H9 (cell line): ENCODE results near the gene MYO5B. TPM values are rescaled to one million over a fixed set of nuclear protein-coding genes. Genes with fewer than 3 reads are reported as not detected.

Experiments used
- DNase-seq: peaks from one replicate; pipeline ENCODE4 v3.0.0-alpha.2; 2017
- H2AFZ ChIP-seq: one replicate; pipeline ENCODE4 v1.6.1; 2013; ENCODE audit warnings: mild to moderate bottlenecking, low read length, control low read depth, moderate library complexity
- H2AK5ac ChIP-seq: 2 replicates; pipeline ENCODE4 v1.6.1; 2013; ENCODE audit warnings: low read length, control low read depth, mixed read lengths; ENCODE audit not compliant: insufficient read length
- H2BK120ac ChIP-seq: one replicate; pipeline ENCODE4 v1.6.1; 2013; ENCODE audit warnings: low read depth, mild to moderate bottlenecking, low read length, control low read depth, inconsistent platforms; ENCODE audit not compliant: poor library complexity, severe bottlenecking
- H2BK12ac ChIP-seq: 2 replicates; pipeline ENCODE4 v1.6.1; 2013; ENCODE audit warnings: low read length, control low read depth, mixed read lengths, low read depth; ENCODE audit not compliant: insufficient read length
- H2BK15ac ChIP-seq: 2 replicates; pipeline ENCODE4 v1.6.1; 2013; ENCODE audit warnings: low read depth, low read length, control low read depth
- H2BK20ac ChIP-seq: one replicate; pipeline ENCODE4 v1.6.1; 2013; ENCODE audit warnings: low read depth, mild to moderate bottlenecking, low read length, control low read depth, inconsistent platforms; ENCODE audit not compliant: poor library complexity, severe bottlenecking
- H2BK5ac ChIP-seq: 2 replicates; pipeline ENCODE4 v1.6.1; 2013; ENCODE audit warnings: low read length, control low read depth, mixed read lengths; ENCODE audit not compliant: insufficient read length
- H3K14ac ChIP-seq: 2 replicates; pipeline ENCODE4 v1.6.1; 2013; ENCODE audit warnings: low read length, control low read depth; ENCODE audit not compliant: insufficient read depth
- H3K18ac ChIP-seq: 2 replicates; pipeline ENCODE4 v1.6.1; 2013; ENCODE audit warnings: low read depth, mild to moderate bottlenecking, mixed read lengths, low read length, control low read depth; ENCODE audit not compliant: insufficient read length
- H3K23ac ChIP-seq: 2 replicates; pipeline ENCODE4 v1.6.1; 2013; ENCODE audit warnings: low read length, control low read depth, mixed read lengths, low read depth; ENCODE audit not compliant: insufficient read length
- H3K23me2 ChIP-seq: 2 replicates; pipeline ENCODE4 v1.6.1; 2013; ENCODE audit warnings: low read depth, mild to moderate bottlenecking, mixed read lengths, low read length, control low read depth; ENCODE audit not compliant: insufficient read length, poor library complexity, severe bottlenecking
- H3K27ac ChIP-seq: 2 replicates; pipeline ENCODE4 v1.5.1; 2013; ENCODE audit warnings: low read length, control low read depth, mixed read lengths, low read depth; ENCODE audit not compliant: insufficient read length
- H3K27me3 ChIP-seq: 2 replicates; pipeline ENCODE4 v1.6.1; 2013; ENCODE audit warnings: low read length, control low read depth, inconsistent platforms; ENCODE audit not compliant: insufficient read depth
- H3K4ac ChIP-seq: 2 replicates; pipeline ENCODE4 v1.6.1; 2013; ENCODE audit warnings: low read depth, mild to moderate bottlenecking, control low read depth, inconsistent platforms, low read length, moderate library complexity
- H3K4me1 ChIP-seq: 2 replicates; pipeline ENCODE4 v1.6.1; 2013; ENCODE audit warnings: low read length, control low read depth, inconsistent platforms; ENCODE audit not compliant: insufficient read depth
- H3K4me2 ChIP-seq: 2 replicates; pipeline ENCODE4 v1.6.1; 2013; ENCODE audit warnings: low read length, control low read depth, mixed read lengths; ENCODE audit not compliant: insufficient read length, insufficient read depth
- H3K56ac ChIP-seq: 2 replicates; pipeline ENCODE4 v1.6.1; 2013; ENCODE audit warnings: low read depth, mild to moderate bottlenecking, mixed read lengths, low read length, control low read depth; ENCODE audit not compliant: insufficient read length
- H3K79me1 ChIP-seq: 2 replicates; pipeline ENCODE4 v1.6.1; 2013; ENCODE audit warnings: low read depth, mild to moderate bottlenecking, moderate library complexity, low read length, control low read depth, inconsistent platforms; ENCODE audit not compliant: insufficient read depth, poor library complexity, severe bottlenecking
- H3K79me2 ChIP-seq: 2 replicates; pipeline ENCODE4 v1.6.1; 2013; ENCODE audit warnings: low read length, control low read depth, inconsistent platforms; ENCODE audit not compliant: insufficient read depth
- H3K9ac ChIP-seq: 2 replicates; pipeline ENCODE4 v1.6.1; 2013; ENCODE audit warnings: low read length, control low read depth, mixed read lengths; ENCODE audit not compliant: insufficient read length; ENCODE audit errors: extremely low read depth
- H3K9me3 ChIP-seq: one replicate; pipeline ENCODE4 v1.6.1; 2013; ENCODE audit warnings: low read depth, low read length, inconsistent platforms; ENCODE audit not compliant: control insufficient read depth
- H3T11ph ChIP-seq: one replicate; pipeline ENCODE4 v1.6.1; 2013; ENCODE audit warnings: mild to moderate bottlenecking, low read length, control low read depth, inconsistent platforms
- H4K20me1 ChIP-seq: one replicate; pipeline ENCODE4 v1.6.1; 2013; ENCODE audit not compliant: control insufficient read depth, insufficient read length, insufficient read depth
- H4K5ac ChIP-seq: 2 replicates; pipeline ENCODE4 v1.6.1; 2013; ENCODE audit warnings: low read depth, mild to moderate bottlenecking, mixed read lengths, low read length, control low read depth; ENCODE audit not compliant: insufficient read length
- H4K8ac ChIP-seq: replicated peaks from 2 replicates; pipeline ENCODE4 v1.6.1; 2013; ENCODE audit warnings: low read length, control low read depth, mixed read lengths, low read depth; ENCODE audit not compliant: insufficient read length
- H4K91ac ChIP-seq: 2 replicates; pipeline ENCODE4 v1.6.1; 2013; ENCODE audit warnings: low read depth, mild to moderate bottlenecking, moderate library complexity, mixed read lengths, low read length, control low read depth; ENCODE audit not compliant: insufficient read length
- H3K27ac Mint-ChIP-seq, 3 experiments: 2 replicates in 2 of 3; 3 replicates in 1 of 3; pipeline ENCODE4 v1.8.0; 2020 to 2021; ENCODE audit warnings: mixed read lengths in 3 of 3, mild to moderate bottlenecking in 1 of 3, moderate library complexity in 1 of 3
- H3K27me3 Mint-ChIP-seq: 2 replicates; pipeline ENCODE4 v1.8.0; 2021; ENCODE audit warnings: low read depth, mild to moderate bottlenecking, moderate library complexity, mixed read lengths
- H3K36me3 Mint-ChIP-seq, 3 experiments: 2 replicates in 2 of 3; 3 replicates in 1 of 3; pipeline ENCODE4 v1.8.0; 2020 to 2021; ENCODE audit warnings: low read depth in 3 of 3, mixed read lengths in 3 of 3; ENCODE audit not compliant: insufficient read depth in 1 of 3
- H3K4me1 Mint-ChIP-seq, 2 experiments: 2 replicates each; pipeline ENCODE4 v1.8.0; 2020; ENCODE audit warnings: mixed read lengths in 2 of 2
- H3K4me3 Mint-ChIP-seq, 2 experiments: 2 replicates in 1 of 2; 3 replicates in 1 of 2; pipeline ENCODE4 v1.8.0; 2020 to 2021; ENCODE audit warnings: mild to moderate bottlenecking in 2 of 2, mixed read lengths in 2 of 2, moderate library complexity in 1 of 2
- H3K9me3 Mint-ChIP-seq, 2 experiments: 2 replicates in 1 of 2; 3 replicates in 1 of 2; pipeline ENCODE4 v1.8.0; 2020; ENCODE audit warnings: mild to moderate bottlenecking in 2 of 2, mixed read lengths in 2 of 2, moderate library complexity in 1 of 2
- WGBS: extraction: QIAGEN DNeasy Blood & Tissue Kit; methylation state at CpG from one replicate; pipeline ENCODE4 v1.1.7; 2013; ENCODE audit warnings: missing lambda C conversion rate, low lambda C conversion rate, mixed read lengths; ENCODE audit not compliant: insufficient read length; ENCODE audit errors: extremely low coverage; 5-methylcytosine and 5-hydroxymethylcytosine counted together
- total RNA-seq: library from RNA; stranded (reverse); gene quantifications from 2 replicates; pipeline ENCODE4 v1.2.1, GENCODE V29; 2021
- TF ChIP-seq, protein P1 (sequence below): fragments of 200-600 bp; sonication (generic); conservative IDR thresholded peaks from 3 replicates; pipeline ENCODE4 v1.8.0; 2021; ENCODE audit warnings: antibody characterized with exemption, mild to moderate bottlenecking

MYO5B gene
- total RNA-seq, 1 experiment from 2014 or later: 9.3 TPM

DNA sequence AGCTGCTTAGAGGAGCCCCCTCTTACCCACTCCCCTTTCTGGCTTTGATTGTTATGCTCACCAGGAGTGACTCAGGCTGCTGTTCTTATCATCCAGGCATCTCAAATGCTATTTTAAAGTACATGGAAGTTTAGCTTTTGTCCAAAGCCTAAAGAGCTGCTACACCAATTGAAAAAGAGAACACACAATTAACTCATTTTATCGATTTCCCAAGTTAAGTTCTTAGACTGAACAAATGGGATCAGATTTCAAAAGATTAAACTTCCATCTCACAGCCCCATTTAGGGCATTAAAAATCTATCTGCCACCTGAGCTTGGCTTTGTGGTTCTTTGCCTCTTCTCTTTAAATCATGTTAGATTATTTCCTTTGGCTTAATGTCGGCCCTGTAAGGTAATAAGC, 81.2 kb downstream of the MYO5B start:
- Mint-ChIP-seq H3K36me3 (no peaks in the 10 kb centered on the region), H3K4me1 (peaks cover 15 to 22% of the 10 kb centered on the region in 2 experiments), H3K4me3 (no peak overlapping the region), H3K27ac (no peak overlapping the region), H3K9me3 (no peaks in the 10 kb centered on the region), H3K27me3 (no peaks in the 10 kb centered on the region)
- no peaks in the 10 kb centered on the region for H4K20me1 ChIP-seq
- no peak overlapping the region for H3K56ac ChIP-seq
- no peak overlapping the region for H3K14ac ChIP-seq
- no peaks in the 10 kb centered on the region for H3K27me3 ChIP-seq
- no peaks in the 10 kb centered on the region for H3K23me2 ChIP-seq
- H3K9ac ChIP-seq: no peak overlapping the region
- H3K79me1 ChIP-seq: no peaks in the 10 kb centered on the region
- H4K8ac ChIP-seq: no peak overlapping the region
- H2AK5ac ChIP-seq: no peak overlapping the region
- H4K91ac ChIP-seq: no peak overlapping the region
- no peak overlapping the region for H3K27ac ChIP-seq
- no peak overlapping the region for H3K18ac ChIP-seq
- H3K4me2 ChIP-seq: no peak overlapping the region
- no peak overlapping the region for H2BK120ac ChIP-seq
- H3K4ac ChIP-seq: no peak overlapping the region
- TF ChIP-seq, protein P1, sequence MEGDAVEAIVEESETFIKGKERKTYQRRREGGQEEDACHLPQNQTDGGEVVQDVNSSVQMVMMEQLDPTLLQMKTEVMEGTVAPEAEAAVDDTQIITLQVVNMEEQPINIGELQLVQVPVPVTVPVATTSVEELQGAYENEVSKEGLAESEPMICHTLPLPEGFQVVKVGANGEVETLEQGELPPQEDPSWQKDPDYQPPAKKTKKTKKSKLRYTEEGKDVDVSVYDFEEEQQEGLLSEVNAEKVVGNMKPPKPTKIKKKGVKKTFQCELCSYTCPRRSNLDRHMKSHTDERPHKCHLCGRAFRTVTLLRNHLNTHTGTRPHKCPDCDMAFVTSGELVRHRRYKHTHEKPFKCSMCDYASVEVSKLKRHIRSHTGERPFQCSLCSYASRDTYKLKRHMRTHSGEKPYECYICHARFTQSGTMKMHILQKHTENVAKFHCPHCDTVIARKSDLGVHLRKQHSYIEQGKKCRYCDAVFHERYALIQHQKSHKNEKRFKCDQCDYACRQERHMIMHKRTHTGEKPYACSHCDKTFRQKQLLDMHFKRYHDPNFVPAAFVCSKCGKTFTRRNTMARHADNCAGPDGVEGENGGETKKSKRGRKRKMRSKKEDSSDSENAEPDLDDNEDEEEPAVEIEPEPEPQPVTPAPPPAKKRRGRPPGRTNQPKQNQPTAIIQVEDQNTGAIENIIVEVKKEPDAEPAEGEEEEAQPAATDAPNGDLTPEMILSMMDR: no peak
- H3K9me3 ChIP-seq: no peaks in the 10 kb centered on the region
- no peak overlapping the region for H2BK12ac ChIP-seq
- DNase-seq: no peak
- H3T11ph ChIP-seq: no peak overlapping the region
- H3K79me2 ChIP-seq: no peaks in the 10 kb centered on the region
- H2AFZ ChIP-seq: no peak overlapping the region
- H2BK5ac ChIP-seq: no peak overlapping the region
- no peak overlapping the region for H3K23ac ChIP-seq
- H2BK15ac ChIP-seq: no peak overlapping the region
- H4K5ac ChIP-seq: no peak overlapping the region
- WGBS: no CpG with 5 or more reads among the region's 2 CpGs
- no peaks in the 10 kb centered on the region for H3K4me1 ChIP-seq
- no peak overlapping the region for H2BK20ac ChIP-seq
